ENCODE results near the gene AKT2. TPM values are rescaled to one million over a fixed set of nuclear protein-coding genes. Genes with fewer than 3 reads are reported as not detected.

Gene AKT2
- total RNA-seq, 1 experiment from 2014 or later = 2,376 TPM

DNA sequence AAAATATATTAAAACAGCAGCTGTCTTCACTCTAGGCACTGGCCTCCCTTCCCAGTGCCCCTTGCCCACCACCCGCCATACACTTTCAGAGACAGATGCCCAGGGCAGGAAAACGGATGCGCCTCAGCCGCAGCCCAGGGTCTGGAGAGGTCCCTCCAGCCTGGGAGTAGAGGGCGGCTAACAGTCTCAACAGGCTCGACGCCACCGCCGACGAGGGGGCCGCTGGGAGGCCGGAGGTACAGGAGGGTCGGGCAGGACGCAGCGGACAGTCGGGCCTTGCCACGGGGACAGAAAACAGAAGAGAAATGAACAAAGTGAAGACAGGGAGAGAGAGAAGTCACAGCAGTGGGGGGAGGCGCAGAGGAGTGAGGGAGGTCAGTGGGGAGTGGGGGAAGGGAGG, 35.9 kb upstream of the AKT2 start:
- TSS peak; percentile 45 for BruUV-seq (replicated peaks)
- H3K27me3 ChIP-seq (ENCODE audit: control insufficient read depth, insufficient read depth, low read length) = peaks cover 3% of the 10 kb centered on the region; the same call in 1 of the 2 replicates
- ATAC-seq = no peak
- H3K27ac ChIP-seq (ENCODE audit: low read length) = no peak overlapping the region
- H3K9me3 ChIP-seq (ENCODE audit: control insufficient read depth, insufficient read depth, low read depth, low read length) = no peaks in the 10 kb centered on the region
- TF ChIP-seq, protein P1, sequence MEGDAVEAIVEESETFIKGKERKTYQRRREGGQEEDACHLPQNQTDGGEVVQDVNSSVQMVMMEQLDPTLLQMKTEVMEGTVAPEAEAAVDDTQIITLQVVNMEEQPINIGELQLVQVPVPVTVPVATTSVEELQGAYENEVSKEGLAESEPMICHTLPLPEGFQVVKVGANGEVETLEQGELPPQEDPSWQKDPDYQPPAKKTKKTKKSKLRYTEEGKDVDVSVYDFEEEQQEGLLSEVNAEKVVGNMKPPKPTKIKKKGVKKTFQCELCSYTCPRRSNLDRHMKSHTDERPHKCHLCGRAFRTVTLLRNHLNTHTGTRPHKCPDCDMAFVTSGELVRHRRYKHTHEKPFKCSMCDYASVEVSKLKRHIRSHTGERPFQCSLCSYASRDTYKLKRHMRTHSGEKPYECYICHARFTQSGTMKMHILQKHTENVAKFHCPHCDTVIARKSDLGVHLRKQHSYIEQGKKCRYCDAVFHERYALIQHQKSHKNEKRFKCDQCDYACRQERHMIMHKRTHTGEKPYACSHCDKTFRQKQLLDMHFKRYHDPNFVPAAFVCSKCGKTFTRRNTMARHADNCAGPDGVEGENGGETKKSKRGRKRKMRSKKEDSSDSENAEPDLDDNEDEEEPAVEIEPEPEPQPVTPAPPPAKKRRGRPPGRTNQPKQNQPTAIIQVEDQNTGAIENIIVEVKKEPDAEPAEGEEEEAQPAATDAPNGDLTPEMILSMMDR (IDR thresholded peaks at IDR 0.05) = no peak
- no peak for TF ChIP-seq POLR2AphosphoS5 (IDR thresholded peaks at IDR 0.05; ENCODE audit: low read depth, low read length)
- TF ChIP-seq, protein P2, sequence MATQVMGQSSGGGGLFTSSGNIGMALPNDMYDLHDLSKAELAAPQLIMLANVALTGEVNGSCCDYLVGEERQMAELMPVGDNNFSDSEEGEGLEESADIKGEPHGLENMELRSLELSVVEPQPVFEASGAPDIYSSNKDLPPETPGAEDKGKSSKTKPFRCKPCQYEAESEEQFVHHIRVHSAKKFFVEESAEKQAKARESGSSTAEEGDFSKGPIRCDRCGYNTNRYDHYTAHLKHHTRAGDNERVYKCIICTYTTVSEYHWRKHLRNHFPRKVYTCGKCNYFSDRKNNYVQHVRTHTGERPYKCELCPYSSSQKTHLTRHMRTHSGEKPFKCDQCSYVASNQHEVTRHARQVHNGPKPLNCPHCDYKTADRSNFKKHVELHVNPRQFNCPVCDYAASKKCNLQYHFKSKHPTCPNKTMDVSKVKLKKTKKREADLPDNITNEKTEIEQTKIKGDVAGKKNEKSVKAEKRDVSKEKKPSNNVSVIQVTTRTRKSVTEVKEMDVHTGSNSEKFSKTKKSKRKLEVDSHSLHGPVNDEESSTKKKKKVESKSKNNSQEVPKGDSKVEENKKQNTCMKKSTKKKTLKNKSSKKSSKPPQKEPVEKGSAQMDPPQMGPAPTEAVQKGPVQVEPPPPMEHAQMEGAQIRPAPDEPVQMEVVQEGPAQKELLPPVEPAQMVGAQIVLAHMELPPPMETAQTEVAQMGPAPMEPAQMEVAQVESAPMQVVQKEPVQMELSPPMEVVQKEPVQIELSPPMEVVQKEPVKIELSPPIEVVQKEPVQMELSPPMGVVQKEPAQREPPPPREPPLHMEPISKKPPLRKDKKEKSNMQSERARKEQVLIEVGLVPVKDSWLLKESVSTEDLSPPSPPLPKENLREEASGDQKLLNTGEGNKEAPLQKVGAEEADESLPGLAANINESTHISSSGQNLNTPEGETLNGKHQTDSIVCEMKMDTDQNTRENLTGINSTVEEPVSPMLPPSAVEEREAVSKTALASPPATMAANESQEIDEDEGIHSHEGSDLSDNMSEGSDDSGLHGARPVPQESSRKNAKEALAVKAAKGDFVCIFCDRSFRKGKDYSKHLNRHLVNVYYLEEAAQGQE (IDR thresholded peaks at IDR 0.05; ENCODE audit: insufficient read depth in 1 of 2, low read depth in 2 of 2, low read length in 1 of 2) = no peak
- TF ChIP-seq TCF7L2 (IDR thresholded peaks at IDR 0.05; ENCODE audit: low read depth, low read length) = no peak
- TF ChIP-seq SIN3A (IDR thresholded peaks at IDR 0.05; ENCODE audit: borderline replicate concordance, insufficient read depth, low read depth, low read length) = no peak
- no peak overlapping the region for H3K4me3 ChIP-seq (ENCODE audit: low read depth in 2 of 2, low read length in 2 of 2)
- H3K36me3 ChIP-seq (ENCODE audit: control insufficient read depth, insufficient read depth, low read length) = no peaks in the 10 kb centered on the region
- in situ Hi-C loops (cut with HindIII; ENCODE audit: low pct_unique_long_range_greater_than_20kb, low sequenced_read_pairs) = no loop called here
- no peaks in the 10 kb centered on the region for H3K4me1 ChIP-seq (ENCODE audit: control insufficient read depth, insufficient read depth, low read length)
- ChIA-PET CTCF (interaction anchor here (0.6 to 26.0 kb wide), 7 partner anchors 14 to 1684 kb away, joined by 3 to 498 read pairs (median 5); no protein-coding TSS in a partner anchor), POLR2A (interaction anchor here (0.6 to 1.9 kb wide), 2 partner anchors 12 to 178 kb away, joined by 9 to 17 read pairs; no protein-coding TSS in a partner anchor)
- intact Hi-C loops (cut with micrococcal nuclease; ENCODE audit: unreplicated experiment) = no loop called here
- no peak for DNase-seq (ENCODE audit: low read depth, low spot score)

DNA sequence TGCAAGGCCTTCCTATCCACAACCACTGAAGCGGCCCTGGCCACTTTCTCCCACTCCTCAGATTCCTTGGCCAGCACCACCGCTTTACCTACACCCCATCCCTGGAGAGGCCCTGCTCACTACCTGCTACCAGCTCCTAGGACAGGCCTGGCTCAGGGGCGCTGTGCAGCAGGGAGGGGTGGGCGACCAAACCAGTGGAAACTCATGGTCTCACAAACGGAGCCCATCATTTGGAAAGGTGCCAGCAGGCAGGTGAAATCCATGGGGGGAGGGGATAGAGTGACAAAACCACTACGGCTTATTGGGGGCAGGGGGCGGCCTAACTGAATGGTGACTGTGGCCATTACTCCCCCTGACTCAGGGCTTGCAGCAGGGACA, 35.4 kb upstream of the AKT2 start:
- Histone ChIP-seq H3K27me3 (ENCODE audit: control insufficient read depth, insufficient read depth, low read length) (peaks cover 3% of the 10 kb centered on the region; the same call in 1 of the 2 replicates), H3K36me3 (ENCODE audit: control insufficient read depth, insufficient read depth, low read length) (no peaks in the 10 kb centered on the region), H3K4me3 (ENCODE audit: low read depth in 2 of 2, low read length in 2 of 2) (no peak overlapping the region), H3K9me3 (ENCODE audit: control insufficient read depth, insufficient read depth, low read depth, low read length) (no peaks in the 10 kb centered on the region), H3K4me1 (ENCODE audit: control insufficient read depth, insufficient read depth, low read length) (no peaks in the 10 kb centered on the region), H3K27ac (ENCODE audit: low read length) (no peak overlapping the region)
- POLR2A ChIA-PET = interaction anchor here (0.7 to 1.3 kb wide), 4 partner anchors 15 to 1701 kb away, joined by 4 to 11 read pairs (median 5); no protein-coding TSS in a partner anchor
- no TSS peak for BruUV-seq (replicated peaks)
- TF ChIP-seq, protein P1 (IDR thresholded peaks at IDR 0.05) = no peak
- TF ChIP-seq TCF7L2 (IDR thresholded peaks at IDR 0.05; ENCODE audit: low read depth, low read length) = no peak
- no peak for TF ChIP-seq POLR2AphosphoS5 (IDR thresholded peaks at IDR 0.05; ENCODE audit: low read depth, low read length)
- TF ChIP-seq SIN3A (IDR thresholded peaks at IDR 0.05; ENCODE audit: borderline replicate concordance, insufficient read depth, low read depth, low read length) = no peak
- TF ChIP-seq, protein P2 (IDR thresholded peaks at IDR 0.05; ENCODE audit: insufficient read depth in 1 of 2, low read depth in 2 of 2, low read length in 1 of 2) = no peak
- intact Hi-C loops (cut with micrococcal nuclease; ENCODE audit: unreplicated experiment) (no loop called here), in situ Hi-C loops (cut with HindIII; ENCODE audit: low pct_unique_long_range_greater_than_20kb, low sequenced_read_pairs) (no loop called here)
- CTCF ChIA-PET = interaction anchor here (0.5 to 26.0 kb wide), 12 partner anchors 14 to 1686 kb away, joined by 3 to 498 read pairs (median 4); partner anchors contain the start of gene DLL3
- peak; percentile 1; the same call in 1 of the 2 replicates for ATAC-seq
- no peak for DNase-seq (ENCODE audit: low read depth, low spot score)

All from Panc1 (cell line).